NCI-H1436 (cell line): Measurements from ENCODE around the gene ST7.
A peak's percentile ranks its signal among the peaks of the same experiment; 100 is the strongest.
"Not testable (repeated sequence)": the region's sequence is repeated elsewhere in the genome, so short reads cannot be mapped to it uniquely, and the experiment has no call there.

ENCODE experiments used
- DNase-seq: peaks from one replicate; lab custom pipeline; 2025; lab: John Stamatoyannopoulos, UW

Gene ST7

DNA sequence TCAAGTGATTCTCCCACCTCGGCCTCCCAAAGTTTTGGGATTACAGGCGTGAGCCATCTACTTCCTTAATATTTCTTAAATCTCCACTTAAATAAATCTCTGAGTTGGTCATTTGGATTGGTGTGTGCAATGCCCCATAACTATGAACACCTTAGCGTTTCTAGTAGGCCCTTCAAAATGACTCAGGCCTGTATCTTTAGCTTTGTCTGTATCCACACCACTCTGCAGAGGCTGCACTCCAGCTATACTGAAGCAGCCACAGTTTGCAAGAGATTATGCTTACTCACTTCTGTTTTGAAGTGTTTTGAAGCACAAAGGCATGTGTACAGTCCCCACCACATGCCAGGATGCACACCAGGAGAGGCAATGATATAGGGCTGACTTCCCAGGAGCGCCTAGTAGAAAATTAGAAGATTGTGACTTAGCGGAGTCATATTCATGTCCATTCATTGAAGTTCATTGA, 2.4 kb upstream of the ST7 start:
- DNase-seq: no peak

DNA sequence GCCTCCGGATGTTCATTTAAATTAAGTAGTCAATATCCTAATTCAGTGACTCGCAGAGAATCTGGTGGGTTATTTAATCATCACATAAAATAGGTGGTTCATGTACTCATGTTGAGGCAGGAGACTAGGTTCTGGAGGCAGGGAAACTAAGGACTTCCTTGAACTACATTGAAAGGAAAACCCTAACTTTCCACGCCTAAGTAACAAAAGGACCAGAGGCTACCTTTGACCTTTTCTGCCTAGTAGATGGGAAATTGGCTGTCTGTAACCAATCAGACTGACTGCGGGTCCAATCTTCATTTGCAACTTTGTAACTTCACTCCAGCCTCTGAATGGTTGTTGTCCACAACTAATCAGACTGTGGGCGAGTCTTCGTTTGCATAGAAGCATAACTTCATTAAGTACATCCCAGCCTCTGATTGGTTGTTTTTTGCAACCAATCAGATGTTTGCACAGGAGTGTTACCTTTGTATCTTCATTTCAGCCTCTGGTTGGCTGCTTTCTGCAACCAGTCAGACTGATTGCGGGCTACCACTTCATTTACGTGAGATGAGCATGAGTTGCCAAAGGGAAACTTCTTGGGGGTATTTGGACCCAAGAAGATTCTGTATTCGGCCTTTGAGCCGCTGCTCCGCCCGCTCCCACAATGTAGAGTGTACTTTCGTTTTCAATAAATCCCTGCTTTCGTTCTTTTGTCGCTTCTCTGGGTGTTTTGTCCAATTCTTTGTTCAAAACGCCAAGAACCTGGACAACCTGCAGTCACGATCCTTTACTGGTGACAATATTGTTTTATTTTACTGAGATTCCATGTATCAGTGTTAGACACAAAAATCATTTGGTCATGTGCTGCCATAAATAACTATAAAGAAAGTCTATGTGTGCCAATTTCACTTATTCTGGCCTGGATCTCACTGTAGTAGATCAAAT, 1.7 kb upstream of the ST7 start:
- peak; percentile 50 for DNase-seq

DNA sequence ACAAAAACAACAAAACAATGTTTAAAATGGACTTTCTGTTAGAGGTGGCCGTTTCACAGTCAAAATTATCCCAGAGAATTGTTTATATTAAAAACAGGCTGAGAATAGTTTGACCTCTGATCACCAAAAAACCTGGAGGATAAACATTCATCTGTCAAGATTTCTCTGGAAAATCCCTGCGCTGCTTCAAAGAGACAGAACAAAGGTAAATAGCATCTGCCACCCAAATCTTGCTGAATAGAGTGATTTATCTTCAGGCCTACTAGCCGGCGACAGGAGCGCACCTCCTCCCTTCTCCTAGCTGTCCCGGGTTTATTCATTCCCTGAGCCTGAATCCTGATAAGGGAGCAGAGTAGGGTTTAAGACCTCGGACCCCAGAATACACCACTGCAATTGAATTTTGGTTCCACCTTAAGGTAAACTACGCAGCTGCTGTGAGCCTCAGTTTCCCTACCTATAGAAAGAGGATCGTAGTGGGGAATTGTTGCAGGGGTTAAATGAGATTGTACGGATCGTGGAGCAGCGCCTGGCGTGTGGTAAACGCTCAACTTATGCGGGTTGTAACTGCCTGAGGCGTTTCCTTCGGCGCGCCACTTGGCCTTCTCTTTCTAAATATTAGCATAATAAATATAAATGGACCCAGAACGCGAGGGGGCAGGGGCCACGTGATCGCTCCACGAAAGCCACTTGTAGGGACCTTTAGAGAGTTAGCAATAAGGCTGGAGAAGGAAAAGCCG, 498 bp upstream of the ST7 start:
- peak; percentile 31 for DNase-seq

DNA sequence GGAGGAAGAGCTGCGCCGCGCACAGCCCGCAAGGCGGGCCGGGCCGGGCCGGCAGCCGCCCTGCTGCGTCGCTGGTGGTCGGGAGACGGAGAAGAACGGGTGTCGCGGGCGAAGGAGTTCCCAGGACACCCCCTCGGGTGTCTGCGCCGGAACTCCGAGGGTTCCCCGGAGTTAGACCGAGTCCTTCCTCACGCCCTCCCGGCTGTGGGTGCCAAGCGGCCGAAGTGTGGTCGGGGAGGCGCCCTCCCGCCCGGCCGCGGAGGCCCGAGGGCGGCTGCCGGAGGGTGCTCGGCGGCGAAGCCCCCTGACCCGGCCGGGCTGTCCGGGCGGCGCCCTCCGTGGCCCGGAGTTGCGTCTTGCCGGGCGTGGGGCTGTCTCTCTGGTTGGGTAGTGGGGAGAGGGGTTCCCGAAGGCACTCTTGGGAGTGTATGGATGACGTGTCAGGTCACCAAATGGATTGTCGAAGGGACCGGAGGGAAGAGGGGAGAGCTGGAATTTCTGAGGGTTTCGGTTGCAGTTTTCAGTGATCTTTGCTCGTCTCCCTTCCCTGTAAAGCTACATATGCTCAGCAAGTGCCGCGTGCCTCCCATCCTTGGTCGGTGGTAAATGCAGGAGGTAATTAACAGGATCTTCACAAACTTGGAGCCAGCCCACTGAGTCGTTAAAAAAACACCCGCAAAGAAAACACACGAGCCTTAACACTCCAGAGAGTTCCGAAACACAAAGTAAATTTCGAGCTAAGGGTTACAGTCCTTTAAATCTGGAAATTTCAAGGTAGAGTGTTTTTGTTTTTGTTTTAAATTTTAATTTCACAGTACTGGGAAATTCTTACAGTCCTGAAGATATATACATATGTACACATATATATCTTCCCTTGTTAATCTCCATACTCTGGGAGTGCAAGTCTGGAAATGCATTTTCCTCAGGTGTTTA, 871 bp downstream of the ST7 start:
- DNase-seq: peak; percentile 32

DNA sequence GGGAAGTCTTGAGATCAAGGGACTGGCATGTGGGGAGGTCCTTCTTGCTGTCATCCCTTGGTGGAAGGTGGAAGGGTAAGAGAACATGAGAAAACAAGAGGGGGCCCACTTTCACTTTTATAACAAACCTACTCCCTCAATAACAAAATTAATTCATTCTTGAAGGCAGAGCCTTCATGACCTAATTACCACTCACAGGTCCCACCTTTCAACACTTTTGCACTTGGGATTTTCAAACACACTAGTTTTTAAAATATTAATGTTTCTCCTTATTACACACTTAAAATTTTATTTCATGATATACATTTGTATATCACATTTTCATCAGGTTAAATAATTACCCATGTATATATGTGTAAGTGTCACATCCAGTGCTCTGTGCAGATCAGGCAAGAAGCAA, 2.0 kb downstream of the ST7 start:
- DNase-seq: no peak

DNA sequence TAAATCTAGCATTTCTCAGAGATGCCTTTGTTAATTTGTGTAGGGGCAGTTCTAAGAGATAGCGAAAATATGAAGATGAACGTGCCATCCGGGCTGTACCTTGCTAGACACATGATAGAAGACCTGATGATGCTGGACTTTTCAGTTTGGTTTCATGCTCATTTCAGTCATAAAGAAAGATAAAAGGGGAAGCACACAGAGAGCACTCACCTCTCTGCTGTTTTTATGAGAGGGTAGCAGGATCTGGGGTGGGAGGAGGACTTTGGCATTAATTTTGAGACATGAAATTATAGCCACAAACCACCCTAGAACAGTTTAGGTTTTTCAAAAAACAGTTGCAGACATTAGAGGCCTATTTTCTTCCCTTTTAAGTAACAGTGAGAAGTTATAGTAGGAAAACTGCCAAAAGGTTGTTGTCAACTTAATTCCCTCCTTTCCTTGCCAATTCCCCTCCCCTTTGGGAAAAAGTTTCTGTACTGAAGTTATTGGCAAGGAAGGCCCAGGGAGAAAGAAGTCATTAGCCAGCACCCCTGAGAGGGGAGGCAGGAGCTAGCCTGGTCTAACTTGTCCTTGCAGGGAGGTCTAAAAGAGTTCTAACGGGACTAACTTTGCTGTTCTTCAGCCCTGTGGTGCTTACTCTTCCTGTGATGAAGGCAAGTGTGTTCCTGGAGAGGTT, 2.6 kb downstream of the ST7 start:
- no peak for DNase-seq

DNA sequence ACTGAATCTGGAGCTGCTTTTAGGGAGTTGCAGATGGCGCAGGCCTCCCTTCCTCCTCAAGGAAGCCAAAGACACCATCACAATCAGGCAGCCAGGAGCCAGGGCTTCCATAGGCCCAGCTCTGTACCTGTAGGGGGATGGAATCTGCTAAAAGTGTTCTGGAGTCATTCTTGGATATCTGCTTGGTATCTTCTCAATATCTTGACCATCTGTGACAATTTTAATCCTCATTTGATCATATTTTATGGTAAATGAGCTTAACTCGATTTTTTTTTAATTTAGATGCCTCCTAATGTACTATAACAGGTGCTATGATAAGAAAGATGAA, 3.1 kb downstream of the ST7 start:
- DNase-seq: no peak

DNA sequence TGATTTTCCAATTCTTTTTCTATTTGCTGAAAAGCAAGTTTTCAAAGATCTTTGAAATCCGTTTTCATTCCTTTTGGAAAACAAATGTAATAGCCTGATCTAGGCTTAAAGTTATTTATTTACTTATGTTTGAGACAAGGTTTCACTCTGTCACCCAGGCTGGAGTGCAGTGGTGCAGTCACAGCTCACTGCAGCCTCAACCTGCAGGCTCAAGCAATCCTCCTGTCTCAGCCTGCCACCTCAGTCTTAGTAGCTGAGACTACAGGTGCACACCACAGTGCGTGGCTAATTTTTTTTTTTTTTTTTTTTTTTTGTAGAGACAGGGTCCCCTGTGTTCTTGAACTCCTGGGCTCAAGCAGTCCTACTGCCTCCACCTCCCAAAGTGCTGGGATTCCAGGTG, 4.6 kb downstream of the ST7 start:
- no peak for DNase-seq

DNA sequence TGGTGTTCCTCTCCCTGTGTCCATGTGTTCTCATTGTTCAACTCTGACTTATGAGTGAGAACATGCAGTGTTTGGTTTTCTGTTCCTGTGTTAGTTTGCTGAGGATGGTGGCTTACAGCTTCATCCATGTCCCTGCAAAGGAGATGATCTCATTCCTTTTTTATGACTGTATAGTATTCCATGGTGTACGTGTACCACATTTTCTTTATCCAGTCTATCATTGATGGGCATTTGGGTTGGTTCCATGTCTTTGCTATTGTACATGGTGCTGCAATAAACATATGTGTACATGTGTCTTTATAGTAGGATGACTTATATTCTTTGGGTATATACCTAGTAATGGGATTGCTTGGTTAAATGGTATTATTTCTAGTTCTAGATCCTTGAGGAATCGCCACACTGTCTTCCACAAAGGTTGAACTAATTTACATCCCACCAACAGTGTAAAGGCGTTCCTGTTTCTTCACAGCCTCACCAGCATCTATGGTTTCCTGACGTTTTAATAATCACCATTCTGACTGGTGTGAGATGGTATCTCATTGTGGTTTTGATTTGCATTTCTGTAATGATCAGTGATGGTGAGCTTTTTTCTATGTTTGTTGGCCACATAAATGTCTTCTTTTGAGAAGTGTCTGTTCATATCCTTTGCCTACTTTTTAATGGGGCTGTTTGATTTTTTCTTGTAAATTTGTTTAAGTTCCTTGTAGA, 8.8 kb downstream of the ST7 start:
- DNase-seq: not testable (repeated sequence)

DNA sequence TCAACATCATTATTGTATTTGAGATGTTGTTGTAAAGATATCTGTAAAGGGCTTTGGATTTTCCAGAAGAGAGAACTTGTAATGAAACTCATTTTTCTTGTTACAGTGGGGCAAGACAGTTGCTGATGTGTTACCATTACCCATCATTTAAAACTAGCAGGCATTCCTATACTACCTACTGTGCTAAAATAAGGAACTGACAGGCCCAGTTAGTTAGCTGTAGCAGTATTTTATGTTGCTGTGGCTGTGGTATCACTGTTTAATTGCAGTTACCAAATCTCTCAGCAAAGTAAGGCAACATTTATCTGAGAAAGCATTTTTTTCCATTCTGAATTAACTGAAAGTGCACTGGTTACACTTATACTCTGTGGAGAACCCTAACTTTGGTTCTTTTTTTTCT, 9.9 kb downstream of the ST7 start:
- DNase-seq: no peak

DNA sequence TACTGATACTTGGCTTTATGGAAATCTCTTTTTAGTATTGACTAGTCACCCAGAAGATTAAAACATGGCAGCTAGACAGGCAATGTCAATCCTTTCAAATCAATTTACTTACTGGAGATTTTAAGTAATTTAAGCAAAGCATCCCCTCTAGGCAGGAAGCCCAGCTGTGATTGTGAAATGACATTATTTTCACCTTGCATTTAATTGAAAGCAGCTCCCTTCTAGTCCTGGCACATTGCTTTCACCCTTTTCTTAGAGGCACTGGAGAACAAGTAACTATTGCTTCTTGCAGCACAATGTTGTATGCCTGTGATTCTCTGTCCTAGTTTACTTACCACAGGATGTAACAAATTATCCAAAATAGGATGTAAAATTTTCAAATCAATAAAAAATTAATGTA, 13.3 kb downstream of the ST7 start:
- DNase-seq: no peak

DNA sequence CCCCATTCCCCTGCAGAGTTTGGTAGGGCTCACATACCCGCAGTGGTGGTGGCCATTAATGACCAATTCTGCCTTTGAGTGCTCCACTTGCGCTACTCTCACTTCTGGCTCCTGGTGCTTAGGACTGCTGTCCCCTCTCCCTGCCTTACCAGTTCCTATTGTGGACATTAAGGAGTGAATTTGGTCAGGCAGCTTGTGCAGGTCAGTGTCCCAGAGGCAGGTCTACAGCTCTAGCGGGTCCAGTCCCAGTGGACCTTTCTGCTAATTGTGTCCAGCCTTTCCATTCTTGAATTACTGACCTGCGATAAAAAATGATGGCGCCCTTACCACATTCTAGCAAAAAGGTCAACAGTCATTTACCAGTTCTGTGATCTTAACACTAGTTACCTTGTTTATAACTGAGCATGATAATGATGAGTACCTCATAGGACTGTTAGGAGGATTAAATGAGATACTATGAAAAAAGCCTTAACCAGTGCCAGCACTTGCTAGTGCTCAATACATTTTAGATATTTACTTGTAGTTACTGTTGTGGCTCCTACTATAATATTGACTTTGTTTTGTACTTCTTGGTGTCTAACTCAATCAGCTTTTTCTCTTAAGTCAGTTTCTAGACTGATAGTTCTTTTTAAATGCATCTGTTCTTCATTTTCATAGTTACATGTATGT, 14.1 kb downstream of the ST7 start:
- no peak for DNase-seq

DNA sequence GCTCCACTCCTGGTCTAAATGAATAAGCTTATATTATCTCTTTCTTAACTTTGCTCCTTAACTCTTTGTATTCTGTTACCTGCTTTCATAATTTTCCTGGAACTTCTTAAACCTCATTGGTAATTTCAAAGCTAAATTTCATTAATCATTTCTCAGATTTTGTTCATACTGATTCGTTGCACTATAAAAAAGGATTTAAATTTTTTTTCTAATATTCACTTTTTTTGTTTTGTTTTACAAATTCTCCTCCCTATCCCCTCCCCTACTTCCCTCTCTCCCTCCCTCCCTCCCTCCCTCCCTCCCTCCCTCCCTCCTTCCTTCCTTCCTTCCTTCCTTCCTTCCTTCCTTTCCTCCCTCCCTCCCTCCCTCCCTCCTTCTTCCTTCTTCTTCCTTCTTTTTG, 14.7 kb downstream of the ST7 start:
- DNase-seq: no peak

DNA sequence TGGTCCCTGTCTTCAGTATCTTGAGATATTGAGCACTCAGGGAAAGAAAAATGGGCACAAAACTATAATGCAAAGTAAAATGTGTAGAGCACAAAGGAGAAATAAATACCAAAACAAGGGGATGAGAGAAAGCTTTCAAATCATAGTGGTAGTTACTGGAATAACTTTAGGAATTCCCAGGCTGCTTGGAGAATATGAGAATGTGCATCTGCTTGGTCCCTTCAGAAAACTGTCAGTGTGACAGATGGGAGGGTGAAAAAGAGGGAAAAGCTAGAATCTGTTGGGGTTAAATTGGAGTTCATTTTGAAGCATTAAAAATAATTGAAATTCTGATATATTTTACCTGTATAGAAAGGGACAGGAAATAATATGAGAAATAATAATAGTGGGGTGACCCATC, 15.3 kb downstream of the ST7 start:
- no peak for DNase-seq

DNA sequence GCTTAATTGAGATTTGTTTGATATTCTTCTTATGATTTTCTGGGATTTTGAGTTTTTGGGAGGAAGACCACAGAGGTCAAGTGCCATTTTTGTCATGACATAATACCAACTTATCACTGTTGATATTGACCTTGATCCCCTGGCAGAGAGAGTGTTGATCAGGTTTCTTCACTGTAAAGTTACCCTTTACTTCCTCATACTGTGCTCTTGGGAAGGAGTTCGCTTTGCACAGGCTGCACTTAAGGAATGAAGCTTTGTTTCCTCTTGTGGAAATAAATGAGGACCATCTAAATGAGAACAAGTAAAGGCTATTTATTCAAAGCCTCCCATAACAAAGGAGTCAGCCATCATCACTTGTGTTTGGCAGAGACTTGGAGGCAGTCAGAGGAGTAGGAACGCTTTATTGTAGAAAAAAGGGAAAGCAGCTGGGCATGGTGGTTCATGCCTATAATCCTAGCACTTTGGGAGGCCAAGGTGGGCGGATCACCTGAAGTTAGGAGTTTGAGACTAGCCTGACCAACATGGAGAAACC, 16.1 kb downstream of the ST7 start:
- no peak for DNase-seq

DNA sequence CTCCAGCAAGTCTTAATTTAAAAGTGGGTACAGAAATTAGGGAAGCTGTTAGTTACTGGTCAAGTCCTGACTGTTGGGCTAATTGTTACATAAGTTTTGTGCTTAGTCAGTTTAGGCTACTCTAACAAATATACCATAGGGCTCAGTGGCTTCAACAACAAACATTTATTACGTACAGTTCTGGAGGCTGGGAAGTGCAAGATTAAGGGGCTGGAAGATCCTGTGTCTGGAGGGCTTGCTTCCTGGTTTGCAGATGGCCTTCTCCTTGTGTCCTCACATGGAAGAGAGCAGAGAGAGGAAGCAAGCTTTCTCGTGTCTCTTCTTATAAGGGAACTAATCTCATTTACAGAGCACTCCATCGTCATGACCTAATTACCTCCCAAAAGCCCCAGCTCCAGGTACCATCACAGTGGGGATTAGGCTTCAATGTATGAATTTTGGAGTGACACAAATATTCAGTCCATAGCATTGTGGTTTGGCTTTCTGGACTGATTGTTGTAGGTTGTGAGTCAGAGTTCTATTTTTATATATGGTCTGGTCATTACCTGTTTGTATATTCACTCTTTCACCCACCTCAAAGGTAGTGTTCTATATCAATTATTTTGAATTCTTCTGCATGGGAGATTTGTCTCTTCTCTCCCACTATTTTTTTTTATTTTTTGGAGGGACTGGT, 17.1 kb downstream of the ST7 start:
- no peak for DNase-seq

DNA sequence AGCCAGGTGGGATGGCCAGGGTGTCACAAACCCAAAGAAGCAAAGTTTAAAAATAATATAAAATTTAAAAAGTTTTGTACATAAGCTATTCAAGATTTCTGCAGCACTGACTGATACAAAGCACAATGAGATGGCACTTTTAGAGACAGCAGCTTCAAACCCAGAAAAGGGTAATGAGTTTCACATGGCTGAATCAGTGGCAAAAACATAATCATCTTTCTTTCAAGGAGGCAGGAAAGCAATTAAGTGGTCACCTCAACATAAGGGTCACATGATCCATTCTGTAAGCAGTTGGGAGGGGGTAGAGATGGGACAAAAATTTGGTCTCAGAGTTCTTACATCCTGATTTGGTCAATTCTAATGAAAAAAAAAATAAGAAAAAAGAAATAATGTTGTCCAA, 17.9 kb downstream of the ST7 start:
- not testable (repeated sequence) for DNase-seq

DNA sequence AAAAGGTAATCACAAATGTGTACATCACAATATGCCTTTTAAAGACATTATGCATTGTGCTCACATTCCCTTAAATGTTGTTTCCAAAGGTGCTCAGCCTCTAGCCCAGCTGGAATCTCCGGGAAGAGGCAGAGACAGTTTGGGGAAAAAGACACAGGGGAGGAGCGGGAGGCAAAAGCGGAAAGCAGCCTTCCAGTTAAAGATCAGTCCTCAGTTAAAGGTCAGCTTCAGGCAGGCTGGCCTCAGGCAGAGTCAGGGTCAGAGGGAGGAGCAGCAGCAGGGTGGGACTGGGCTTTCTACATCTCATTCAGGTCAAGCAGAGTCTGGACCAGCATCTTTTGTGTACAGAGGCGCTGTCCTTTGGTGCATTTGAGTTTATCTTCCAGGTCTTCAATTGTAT, 18.6 kb downstream of the ST7 start:
- no peak for DNase-seq

DNA sequence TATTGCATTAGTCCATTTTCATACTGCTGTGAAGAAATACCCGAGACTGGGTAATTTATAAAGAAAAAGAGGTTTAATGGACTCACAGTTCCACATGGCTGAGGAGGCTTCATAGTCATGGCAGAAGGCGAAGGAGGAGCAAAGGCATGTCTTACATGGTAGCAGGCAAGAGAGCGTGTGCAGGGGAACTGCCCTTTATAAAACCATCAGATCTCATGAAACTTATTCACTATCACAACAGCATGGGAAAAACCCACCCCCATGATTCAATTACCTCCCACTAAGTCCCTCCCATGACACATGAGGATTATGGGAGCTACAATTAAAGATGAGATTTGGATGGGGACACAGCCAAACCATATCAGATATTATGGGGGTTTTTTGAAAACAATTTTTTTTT, 21.7 kb downstream of the ST7 start:
- DNase-seq: not testable (repeated sequence)

DNA sequence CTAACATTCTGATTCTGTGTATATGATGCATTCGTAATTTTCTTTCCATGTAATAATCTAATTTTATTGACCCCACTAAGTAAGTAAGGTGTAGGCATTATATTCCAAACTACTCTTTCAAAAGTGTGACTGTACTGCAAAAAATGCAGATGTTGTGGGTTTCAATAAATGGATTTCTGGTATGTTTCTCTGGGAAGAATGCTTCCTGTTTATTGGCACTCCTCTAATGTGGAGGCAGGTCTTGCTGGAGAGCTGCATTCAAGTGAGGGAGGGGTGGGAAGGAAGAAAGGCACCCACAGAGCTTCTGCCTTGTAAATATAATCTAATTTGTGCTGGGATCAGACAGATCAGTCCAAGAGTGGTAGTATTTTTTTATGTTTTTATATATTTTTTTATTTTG, 23.9 kb downstream of the ST7 start:
- DNase-seq: no peak
